HepG2 (cell line): ENCODE measurements around the gene FAM83D. TPM values are rescaled to one million over a fixed set of nuclear protein-coding genes. Genes with fewer than 3 reads are reported as not detected.

Source experiments
- ARNT2 ChIP-seq: sonication (generic); formaldehyde crosslinking; IDR thresholded peaks from 2 replicates; pipeline ENCODE4 v1.8.0; 2022; ENCODE audit warnings: mild to moderate bottlenecking, low read depth, missing genetic modification reagents, moderate library complexity
- FOXC1 ChIP-seq: sonication (generic); formaldehyde crosslinking; IDR thresholded peaks from 2 replicates; pipeline ENCODE4 v1.8.0; 2022; ENCODE audit warnings: mild to moderate bottlenecking, missing genetic modification reagents, borderline replicate concordance
- GZF1 ChIP-seq: sonication (generic); formaldehyde crosslinking; IDR thresholded peaks from 2 replicates; pipeline ENCODE4 v1.5.1; 2020; ENCODE audit warnings: mild to moderate bottlenecking, missing genetic modification reagents
- LCORL ChIP-seq, 2 experiments: fragments of 450-650 bp in 1 of 2; sonication (generic) in 1 of 2; formaldehyde crosslinking in 1 of 2; IDR thresholded peaks; 2 replicates each; pipeline versions ENCODE4 v1.5.0 to v1.6.1; 2017 to 2020; ENCODE audit warnings: antibody characterized with exemption in 1 of 2, missing genetic modification reagents in 1 of 2
- MBD4 ChIP-seq: IDR thresholded peaks from 2 replicates; pipeline ENCODE4 v1.6.1; 2012; ENCODE audit warnings: low read length, inconsistent platforms, borderline replicate concordance
- MTA3 ChIP-seq: sonication (generic); formaldehyde crosslinking; IDR thresholded peaks from 2 replicates; pipeline ENCODE4 v1.4.0; 2020; ENCODE audit warnings: missing genetic modification reagents
- PLRG1 ChIP-seq: fragments of 450-650 bp; conservative IDR thresholded peaks from 2 replicates; pipeline ENCODE4 v1.6.1; 2016
- REL ChIP-seq: sonication (generic); formaldehyde crosslinking; conservative IDR thresholded peaks from 2 replicates; pipeline ENCODE4 v1.8.0; 2022; ENCODE audit warnings: mild to moderate bottlenecking, missing genetic modification reagents, moderate library complexity
- RFX1 ChIP-seq: fragments of 450-650 bp; IDR thresholded peaks from 2 replicates; pipeline ENCODE4 v1.6.1; 2017
- RXRA ChIP-seq: sonication (generic); formaldehyde crosslinking; IDR thresholded peaks from 2 replicates; pipeline ENCODE4 v1.5.1; 2020; ENCODE audit warnings: missing genetic modification reagents
- SALL2 ChIP-seq: sonication (generic); formaldehyde crosslinking; IDR thresholded peaks from 2 replicates; pipeline ENCODE4 v1.8.1; 2023; ENCODE audit warnings: mild to moderate bottlenecking, missing genetic modification reagents, inconsistent platforms
- ZFP37 ChIP-seq: sonication (generic); formaldehyde crosslinking; IDR thresholded peaks from 2 replicates; pipeline ENCODE4 v1.4.0; 2020; ENCODE audit warnings: missing genetic modification reagents, borderline replicate concordance
- ZNF446 ChIP-seq: sonication (generic); formaldehyde crosslinking; IDR thresholded peaks from 2 replicates; pipeline ENCODE4 v1.5.0; 2020; ENCODE audit warnings: mild to moderate bottlenecking, missing genetic modification reagents
- ZNF557 ChIP-seq: sonication (generic); formaldehyde crosslinking; IDR thresholded peaks from 2 replicates; pipeline ENCODE4 v1.4.0; 2020; ENCODE audit warnings: missing genetic modification reagents
- ZNF781 ChIP-seq: sonication (generic); formaldehyde crosslinking; IDR thresholded peaks from 2 replicates; pipeline ENCODE4 v1.5.1; 2020; ENCODE audit warnings: borderline replicate concordance, mild to moderate bottlenecking, missing genetic modification reagents; ENCODE audit errors: not compliant biosample characterization
- polyA plus RNA-seq, 8 experiments: library from polyadenylated mRNA; depleted of rRNA in 3 of 8; stranded (reverse) in 7 of 8; unstranded in 1 of 8; fragments of >200 nt; fragmentation: Illumina TruSeq in 4 of 8; extraction: Trizol in 4 of 8; gene quantifications; 2 replicates each; pipeline versions ENCODE4 v1.2.1 to v1.2.3, GENCODE V29; 2011 to 2016; ENCODE audit warnings: low read depth in 4 of 8, missing spikeins in 1 of 8, mixed read lengths in 1 of 8; ENCODE audit not compliant: insufficient read depth in 1 of 8
- total RNA-seq, 5 experiments: library from RNA; depleted of rRNA; stranded (reverse); fragments of >200 nt; fragmentation: Illumina TruSeq; extraction: Trizol; gene quantifications; 2 replicates each; pipeline ENCODE4 v1.2.3, GENCODE V29; 2016; ENCODE audit warnings: low read depth in 1 of 5
- TF ChIP-seq, protein P1 (sequence below): sonication (generic); formaldehyde crosslinking; IDR thresholded peaks from 2 replicates; pipeline ENCODE4 v1.5.0; 2020; ENCODE audit warnings: missing genetic modification reagents, mild to moderate bottlenecking, borderline replicate concordance
- TF ChIP-seq, protein P2 (sequence below): IDR thresholded peaks from 2 replicates; pipeline ENCODE4 v1.6.1; 2012; ENCODE audit warnings: inconsistent platforms
- TF ChIP-seq, protein P3 (sequence below): sonication (generic); formaldehyde crosslinking; IDR thresholded peaks from 2 replicates; pipeline ENCODE4 v1.8.0; 2022; ENCODE audit warnings: missing genetic modification reagents, mild to moderate bottlenecking, moderate library complexity, borderline replicate concordance
- TF ChIP-seq, protein P4 (sequence below): fragments of 450-650 bp; IDR thresholded peaks from 2 replicates; pipeline ENCODE4 v1.6.1; 2016
- TF ChIP-seq, protein P5 (sequence below): sonication (generic); formaldehyde crosslinking; IDR thresholded peaks from 2 replicates; pipeline ENCODE4 v1.5.0; 2020; ENCODE audit warnings: mild to moderate bottlenecking, missing genetic modification reagents, moderate library complexity

FAM83D gene
- total and polyA plus RNA-seq, 2 of the 13 experiments (the other 11 are each of a cell fraction or from before 2014, with no cell fraction given) = 51.4 to 64.0 TPM

DNA sequence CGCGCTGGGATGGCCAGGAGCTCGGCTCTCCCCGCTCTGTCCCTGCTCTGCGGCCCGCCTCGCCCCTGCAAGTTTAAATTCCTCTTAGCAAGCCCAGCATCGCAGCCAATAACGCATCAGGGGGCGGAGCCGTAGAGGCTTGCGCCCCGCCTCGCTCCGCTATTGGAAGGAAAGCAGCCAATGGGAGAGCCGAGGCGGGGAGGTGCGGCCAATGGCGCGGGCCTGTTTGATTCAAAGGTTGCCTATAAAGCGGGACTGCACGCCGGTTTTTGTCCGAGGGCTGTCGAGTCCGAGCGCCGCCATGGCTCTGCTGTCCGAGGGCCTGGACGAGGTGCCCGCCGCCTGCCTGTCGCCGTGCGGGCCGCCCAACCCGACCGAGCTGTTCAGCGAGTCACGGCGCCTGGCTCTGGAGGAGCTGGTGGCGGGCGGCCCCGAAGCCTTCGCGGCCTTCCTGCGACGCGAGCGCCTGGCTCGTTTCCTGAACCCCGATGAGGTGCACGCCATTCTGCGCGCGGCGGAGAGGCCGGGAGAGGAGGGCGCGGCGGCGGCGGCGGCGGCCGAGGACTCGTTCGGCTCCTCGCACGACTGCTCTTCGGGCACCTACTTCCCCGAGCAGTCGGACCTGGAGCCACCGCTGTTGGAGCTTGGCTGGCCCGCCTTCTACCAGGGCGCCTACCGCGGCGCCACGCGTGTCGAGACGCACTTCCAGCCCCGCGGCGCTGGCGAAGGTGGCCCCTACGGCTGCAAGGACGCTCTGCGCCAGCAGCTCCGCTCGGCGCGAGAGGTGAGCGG is at the start of gene FAM83D (continued):
- TF ChIP-seq, protein P1, sequence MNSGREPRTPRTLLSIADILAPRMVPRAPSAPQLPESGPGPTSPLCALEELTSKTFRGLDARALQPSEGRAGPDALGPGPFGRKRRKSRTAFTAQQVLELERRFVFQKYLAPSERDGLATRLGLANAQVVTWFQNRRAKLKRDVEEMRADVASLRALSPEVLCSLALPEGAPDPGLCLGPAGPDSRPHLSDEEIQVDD = no peak; the same call in 1 of the 2 replicates
- peak; percentile 75; the same call in 1 of the 2 replicates for TF ChIP-seq ZNF557 (CRISPR knock-in tag)
- TF ChIP-seq ZNF781 (CRISPR knock-in tag) = peak; percentile 94
- TF ChIP-seq, protein P2, sequence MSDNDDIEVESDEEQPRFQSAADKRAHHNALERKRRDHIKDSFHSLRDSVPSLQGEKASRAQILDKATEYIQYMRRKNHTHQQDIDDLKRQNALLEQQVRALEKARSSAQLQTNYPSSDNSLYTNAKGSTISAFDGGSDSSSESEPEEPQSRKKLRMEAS = peak; percentile 91
- peak; percentile 99 for TF ChIP-seq ARNT2
- TF ChIP-seq PLRG1 = no peak
- TF ChIP-seq, protein P3, sequence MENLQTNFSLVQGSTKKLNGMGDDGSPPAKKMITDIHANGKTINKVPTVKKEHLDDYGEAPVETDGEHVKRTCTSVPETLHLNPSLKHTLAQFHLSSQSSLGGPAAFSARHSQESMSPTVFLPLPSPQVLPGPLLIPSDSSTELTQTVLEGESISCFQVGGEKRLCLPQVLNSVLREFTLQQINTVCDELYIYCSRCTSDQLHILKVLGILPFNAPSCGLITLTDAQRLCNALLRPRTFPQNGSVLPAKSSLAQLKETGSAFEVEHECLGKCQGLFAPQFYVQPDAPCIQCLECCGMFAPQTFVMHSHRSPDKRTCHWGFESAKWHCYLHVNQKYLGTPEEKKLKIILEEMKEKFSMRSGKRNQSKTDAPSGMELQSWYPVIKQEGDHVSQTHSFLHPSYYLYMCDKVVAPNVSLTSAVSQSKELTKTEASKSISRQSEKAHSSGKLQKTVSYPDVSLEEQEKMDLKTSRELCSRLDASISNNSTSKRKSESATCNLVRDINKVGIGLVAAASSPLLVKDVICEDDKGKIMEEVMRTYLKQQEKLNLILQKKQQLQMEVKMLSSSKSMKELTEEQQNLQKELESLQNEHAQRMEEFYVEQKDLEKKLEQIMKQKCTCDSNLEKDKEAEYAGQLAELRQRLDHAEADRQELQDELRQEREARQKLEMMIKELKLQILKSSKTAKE (CRISPR knock-in tag) = no peak; the same call in 1 of the 2 replicates
- no peak for TF ChIP-seq MBD4
- no peak for TF ChIP-seq MTA3 (CRISPR knock-in tag)
- TF ChIP-seq LCORL (IDR thresholded peaks at IDR 0.05) = no peak
- peak; percentile 74 for TF ChIP-seq LCORL (CRISPR knock-in tag; IDR thresholded peaks at IDR 0.05)
- peak; percentile 9; the same call in 1 of the 2 replicates for TF ChIP-seq REL
- TF ChIP-seq FOXC1 (CRISPR knock-in tag) = peak; percentile 68; the same call in 1 of the 2 replicates
- peak; percentile 85 for TF ChIP-seq GZF1 (CRISPR knock-in tag)
- no peak; the same call in 1 of the 2 replicates for TF ChIP-seq ZFP37 (CRISPR knock-in tag)
- TF ChIP-seq ZNF446 = peak; percentile 97; the same call in 1 of the 2 replicates
- peak; percentile 62 for TF ChIP-seq SALL2
- TF ChIP-seq, protein P4, sequence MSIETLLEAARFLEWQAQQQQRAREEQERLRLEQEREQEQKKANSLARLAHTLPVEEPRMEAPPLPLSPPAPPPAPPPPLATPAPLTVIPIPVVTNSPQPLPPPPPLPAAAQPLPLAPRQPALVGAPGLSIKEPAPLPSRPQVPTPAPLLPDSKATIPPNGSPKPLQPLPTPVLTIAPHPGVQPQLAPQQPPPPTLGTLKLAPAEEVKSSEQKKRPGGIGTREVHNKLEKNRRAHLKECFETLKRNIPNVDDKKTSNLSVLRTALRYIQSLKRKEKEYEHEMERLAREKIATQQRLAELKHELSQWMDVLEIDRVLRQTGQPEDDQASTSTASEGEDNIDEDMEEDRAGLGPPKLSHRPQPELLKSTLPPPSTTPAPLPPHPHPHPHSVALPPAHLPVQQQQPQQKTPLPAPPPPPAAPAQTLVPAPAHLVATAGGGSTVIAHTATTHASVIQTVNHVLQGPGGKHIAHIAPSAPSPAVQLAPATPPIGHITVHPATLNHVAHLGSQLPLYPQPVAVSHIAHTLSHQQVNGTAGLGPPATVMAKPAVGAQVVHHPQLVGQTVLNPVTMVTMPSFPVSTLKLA = peak; percentile 54
- TF ChIP-seq RXRA (CRISPR knock-in tag) = peak; percentile 64
- no peak for TF ChIP-seq RFX1
- TF ChIP-seq, protein P5, sequence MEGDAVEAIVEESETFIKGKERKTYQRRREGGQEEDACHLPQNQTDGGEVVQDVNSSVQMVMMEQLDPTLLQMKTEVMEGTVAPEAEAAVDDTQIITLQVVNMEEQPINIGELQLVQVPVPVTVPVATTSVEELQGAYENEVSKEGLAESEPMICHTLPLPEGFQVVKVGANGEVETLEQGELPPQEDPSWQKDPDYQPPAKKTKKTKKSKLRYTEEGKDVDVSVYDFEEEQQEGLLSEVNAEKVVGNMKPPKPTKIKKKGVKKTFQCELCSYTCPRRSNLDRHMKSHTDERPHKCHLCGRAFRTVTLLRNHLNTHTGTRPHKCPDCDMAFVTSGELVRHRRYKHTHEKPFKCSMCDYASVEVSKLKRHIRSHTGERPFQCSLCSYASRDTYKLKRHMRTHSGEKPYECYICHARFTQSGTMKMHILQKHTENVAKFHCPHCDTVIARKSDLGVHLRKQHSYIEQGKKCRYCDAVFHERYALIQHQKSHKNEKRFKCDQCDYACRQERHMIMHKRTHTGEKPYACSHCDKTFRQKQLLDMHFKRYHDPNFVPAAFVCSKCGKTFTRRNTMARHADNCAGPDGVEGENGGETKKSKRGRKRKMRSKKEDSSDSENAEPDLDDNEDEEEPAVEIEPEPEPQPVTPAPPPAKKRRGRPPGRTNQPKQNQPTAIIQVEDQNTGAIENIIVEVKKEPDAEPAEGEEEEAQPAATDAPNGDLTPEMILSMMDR (CRISPR knock-in tag) = no peak
